ENCODE data around the gene RIMS3. TPM values are rescaled to one million over a fixed set of nuclear protein-coding genes. Genes with fewer than 3 reads are reported as not detected.

Gene RIMS3
- total RNA-seq, 1 donor from 2014 or later: 2.9 TPM

- no peak for DNase-seq (ENCODE audit: low read depth)
- Histone ChIP-seq H3K27me3 (ENCODE audit: control insufficient read depth, insufficient read depth, low read length) (no peaks in the 10 kb centered on the region), H3K36me3 (ENCODE audit: control insufficient read depth, insufficient read depth, low read length) (no peaks in the 10 kb centered on the region), H3K4me3 (ENCODE audit: low read depth, low read length) (no peak overlapping the region)
- no peak for TF ChIP-seq CTCF (IDR thresholded peaks at IDR 0.05; ENCODE audit: insufficient read depth, low read length, poor library complexity, severe bottlenecking)
Observed at GRCh38 chr1:40641601-40642242, 23.8 kb downstream of the RIMS3 start.

- no peak for TF ChIP-seq CTCF (IDR thresholded peaks at IDR 0.05; ENCODE audit: insufficient read depth, low read length, poor library complexity, severe bottlenecking)
- no peaks in the 10 kb centered on the region for H3K27me3 ChIP-seq (ENCODE audit: control insufficient read depth, insufficient read depth, low read length)
- no peak overlapping the region for H3K4me3 ChIP-seq (ENCODE audit: low read depth, low read length)
- DNase-seq (ENCODE audit: low read depth): no peak
- H3K36me3 ChIP-seq (ENCODE audit: control insufficient read depth, insufficient read depth, low read length): no peaks in the 10 kb centered on the region
Observed at GRCh38 chr1:40640314-40641076, 25.0 kb downstream of the RIMS3 start.

- no peaks in the 10 kb centered on the region for H3K36me3 ChIP-seq (ENCODE audit: control insufficient read depth, insufficient read depth, low read length)
Observed at GRCh38 chr1:40638097-40639036, 27.1 kb downstream of the RIMS3 start.

GRCh38 chr1:40637470-40638007 lies 27.9 kb downstream of the RIMS3 start:
- no peak for TF ChIP-seq CTCF (IDR thresholded peaks at IDR 0.05; ENCODE audit: insufficient read depth, low read length, poor library complexity, severe bottlenecking)
- no peak for DNase-seq (ENCODE audit: low read depth)

More at GRCh38 chr1:40638097-40639036, 27.1 kb downstream of the RIMS3 start:
- no peak for DNase-seq (ENCODE audit: low read depth)
- no peak overlapping the region for H3K4me3 ChIP-seq (ENCODE audit: low read depth, low read length)
- H3K27me3 ChIP-seq (ENCODE audit: control insufficient read depth, insufficient read depth, low read length): no peaks in the 10 kb centered on the region
- TF ChIP-seq CTCF (IDR thresholded peaks at IDR 0.05; ENCODE audit: insufficient read depth, low read length, poor library complexity, severe bottlenecking): no peak

GRCh38 chr1:40636777-40637176 lies 28.7 kb downstream of the RIMS3 start:
- Histone ChIP-seq H3K27me3 (ENCODE audit: control insufficient read depth, insufficient read depth, low read length) (no peaks in the 10 kb centered on the region), H3K36me3 (ENCODE audit: control insufficient read depth, insufficient read depth, low read length) (no peaks in the 10 kb centered on the region), H3K4me3 (ENCODE audit: low read depth, low read length) (no peak overlapping the region)
- no peak for TF ChIP-seq CTCF (IDR thresholded peaks at IDR 0.05; ENCODE audit: insufficient read depth, low read length, poor library complexity, severe bottlenecking)
- DNase-seq (ENCODE audit: low read depth): no peak

More at GRCh38 chr1:40637470-40638007, 27.9 kb downstream of the RIMS3 start:
- H3K4me3 ChIP-seq (ENCODE audit: low read depth, low read length): no peak overlapping the region
- H3K36me3 ChIP-seq (ENCODE audit: control insufficient read depth, insufficient read depth, low read length): no peaks in the 10 kb centered on the region
- no peaks in the 10 kb centered on the region for H3K27me3 ChIP-seq (ENCODE audit: control insufficient read depth, insufficient read depth, low read length)

Measured in kidney epithelial cell (primary cell).